ENCODE data around the gene ZNF729. TPM values are rescaled to one million over a fixed set of nuclear protein-coding genes. Genes with fewer than 3 reads are reported as not detected.

The ZNF729 gene
- total RNA-seq (not detected), polyA plus RNA-seq (not detected)
- long read RNA-seq, donor 1 = 0 reads
- long read RNA-seq, donor 2 = 0 reads
- long read RNA-seq, donor 3 = 0 reads
- long read RNA-seq, donor 4 = 0 reads
- long read RNA-seq, donor 5 = 0 reads
- long read RNA-seq, donor 6 = 0 reads
- long read RNA-seq, donor 7 = 0 reads
- long read RNA-seq, donor 8 = 0 reads
- long read RNA-seq, donor 9 = 0 reads
- long read RNA-seq, donor 10 = 0 reads

DNA sequence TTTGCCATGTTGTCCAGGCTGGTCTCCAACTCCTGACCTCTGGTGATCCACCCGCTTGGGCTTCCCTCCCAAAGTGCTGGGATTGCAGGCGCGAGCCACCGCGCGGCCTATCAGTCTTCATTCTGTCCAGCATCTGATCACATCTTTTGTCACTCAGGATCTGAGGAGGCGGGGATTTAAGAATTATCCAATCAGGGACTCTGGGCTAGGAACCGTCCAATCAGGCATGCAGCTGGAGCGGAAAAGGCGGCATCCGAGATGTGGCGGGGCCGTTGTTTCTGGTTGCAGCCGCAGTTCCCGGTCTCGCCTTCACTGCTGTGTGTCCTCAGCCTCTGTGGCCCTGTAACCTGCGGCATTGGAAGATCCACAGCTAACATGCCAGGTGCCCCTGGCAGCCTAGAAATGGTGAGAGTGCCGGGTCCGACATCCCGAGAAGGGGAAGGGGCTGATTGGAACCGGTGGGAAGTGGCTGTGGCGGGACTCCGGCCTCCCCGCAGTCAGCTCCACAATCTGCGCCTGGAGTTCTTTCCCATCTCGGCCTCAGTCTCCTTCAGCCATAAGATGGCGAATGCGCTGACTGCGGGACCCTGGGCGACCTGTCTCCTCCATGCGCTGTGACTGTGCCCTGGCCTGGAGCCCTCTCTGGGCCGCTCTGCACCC lies at the start of gene ZNF729:
Gene ZNF729, plus strand, starts transcription at position 291 of the 660 bp plus-strand sequence. Its CDS starts 85 bp downstream, at position 376.
- Histone ChIP-seq H3K27ac (no peak within 1 kb of the TSS), H3K4me3 (no peak within 1 kb of the TSS), H3K4me1 (no peaks in the 10 kb centered on the region), H3K36me3 (no peaks in the 10 kb centered on the region), H3K27me3 (peaks cover 0 to 20% (median 0%) of the 10 kb centered on the region in 3 donors), H3K9me3 (peaks cover 0 to 71% (median 42%) of the 10 kb centered on the region in 4 donors)
- TF ChIP-seq EP300 (IDR thresholded peaks at IDR 0.05) (no peak), POLR2A (IDR thresholded peaks at IDR 0.05) (no peak), CTCF (IDR thresholded peaks at IDR 0.05) (no peak), POLR2AphosphoS5 (IDR thresholded peaks at IDR 0.05) (no peak)
- intact Hi-C loops (cut with DNase I; ENCODE audit: low total_unique reads) = no loop called here
- WGBS, 5 donors = 4 to 8% (median 7%) methylated on average over 28 to 32 of the region's 32 CpGs
- DNase-seq = peak in 1 of 2 donors; percentile 73

DNA sequence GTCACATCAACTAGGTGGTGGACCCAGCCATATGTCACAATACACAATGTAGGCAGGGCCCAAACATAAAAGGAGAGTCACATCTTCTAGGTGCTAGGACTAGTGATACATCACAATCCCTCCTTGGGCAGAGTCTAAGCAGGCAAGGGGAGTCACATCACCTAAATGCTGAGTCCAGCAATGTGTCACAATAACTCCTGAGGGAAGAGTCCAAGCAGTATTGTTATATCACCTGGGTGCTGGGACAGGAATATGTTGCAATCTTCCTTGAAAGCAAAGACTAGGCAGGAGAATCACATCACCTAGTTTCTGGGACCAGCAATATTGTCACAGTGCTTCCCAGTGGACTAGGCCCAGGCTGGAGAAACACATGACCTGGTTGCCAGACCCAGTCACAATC lies 29.4 kb upstream of the ZNF729 start:
- H3K4me3 ChIP-seq = no peak overlapping the region
- no peak for TF ChIP-seq POLR2AphosphoS5 (IDR thresholded peaks at IDR 0.05)
- no peak for TF ChIP-seq EP300 (IDR thresholded peaks at IDR 0.05)
- TF ChIP-seq CTCF (IDR thresholded peaks at IDR 0.05) = no peak
- no peak for TF ChIP-seq POLR2A (IDR thresholded peaks at IDR 0.05)
- H3K4me1 ChIP-seq = no peaks in the 10 kb centered on the region
- peaks cover 0 to 6% (median 0%) of the 10 kb centered on the region in 3 donors for H3K27me3 ChIP-seq
- H3K36me3 ChIP-seq = no peaks in the 10 kb centered on the region
- no peak overlapping the region for H3K27ac ChIP-seq
- peaks cover 3 to 60% (median 39%) of the 10 kb centered on the region in 4 donors for H3K9me3 ChIP-seq
- intact Hi-C loops (cut with DNase I; ENCODE audit: low total_unique reads) = no loop called here
- DNase-seq = no peak

DNA sequence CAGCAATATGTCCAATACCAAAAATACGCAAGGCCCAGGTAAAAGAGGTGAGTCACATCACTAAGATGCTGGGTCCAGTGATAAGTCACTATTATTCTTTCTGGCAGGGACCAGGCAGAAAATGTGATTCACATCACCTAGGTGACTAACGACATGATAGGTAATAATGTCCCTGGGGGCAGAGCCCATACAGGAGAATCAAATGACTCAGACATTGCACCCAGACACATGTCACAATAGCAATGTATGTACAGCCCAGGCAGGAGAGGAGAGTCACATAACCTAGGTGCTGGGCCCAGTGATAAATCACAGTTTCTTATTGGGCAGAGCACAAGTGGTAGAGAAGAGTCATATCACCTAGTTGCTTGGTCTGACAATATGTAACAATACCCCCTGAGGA lies 28.9 kb upstream of the ZNF729 start:
- 72 to 82% (median 77%) methylated on average over 2 of the region's 2 CpGs for WGBS, 5 donors
- TF ChIP-seq CTCF (IDR thresholded peaks at IDR 0.05) (no peak), EP300 (IDR thresholded peaks at IDR 0.05) (no peak), POLR2AphosphoS5 (IDR thresholded peaks at IDR 0.05) (no peak), POLR2A (IDR thresholded peaks at IDR 0.05) (no peak)

GRCh38 chr19:22257916-22258315 lies 28.3 kb upstream of the ZNF729 start:
- intact Hi-C loops (cut with DNase I; ENCODE audit: low total_unique reads) = no loop called here
- no peaks in the 10 kb centered on the region for H3K36me3 ChIP-seq
- H3K27me3 ChIP-seq = peaks cover 0 to 8% (median 0%) of the 10 kb centered on the region in 3 donors
- H3K4me1 ChIP-seq = no peaks in the 10 kb centered on the region
- no peak for DNase-seq
- H3K4me3 ChIP-seq = no peak overlapping the region
- peaks cover 3 to 63% (median 42%) of the 10 kb centered on the region in 4 donors for H3K9me3 ChIP-seq
- TF ChIP-seq EP300 (IDR thresholded peaks at IDR 0.05) = no peak
- no peak for TF ChIP-seq POLR2A (IDR thresholded peaks at IDR 0.05)
- TF ChIP-seq POLR2AphosphoS5 (IDR thresholded peaks at IDR 0.05) = no peak
- TF ChIP-seq CTCF (IDR thresholded peaks at IDR 0.05) = no peak
- no peak overlapping the region for H3K27ac ChIP-seq

More for the DNA sequence above, 28.9 kb upstream of the ZNF729 start:
- Histone ChIP-seq H3K4me3 (no peak overlapping the region), H3K4me1 (no peaks in the 10 kb centered on the region), H3K27me3 (peaks cover 0 to 8% (median 0%) of the 10 kb centered on the region in 3 donors), H3K27ac (no peak overlapping the region), H3K9me3 (peaks cover 3 to 63% (median 41%) of the 10 kb centered on the region in 4 donors), H3K36me3 (no peaks in the 10 kb centered on the region)
- no peak for DNase-seq
- intact Hi-C loops (cut with DNase I; ENCODE audit: low total_unique reads) = no loop called here
